GM23248 (cell line): Measurements from ENCODE around the gene FEM1B.

ENCODE experiments used
- EZH2 ChIP-seq: fragments of 200-600 bp; sonication (generic); IDR thresholded peaks from 2 replicates; pipeline ENCODE4 v1.6.1; 2018; ENCODE audit warnings: antibody characterized with exemption, mild to moderate bottlenecking; ENCODE audit not compliant: insufficient read depth, poor library complexity, severe bottlenecking
- EZH2phosphoT487 ChIP-seq: fragments of 200-600 bp; sonication (generic); IDR thresholded peaks from 2 replicates; pipeline ENCODE4 v1.6.1; 2018; ENCODE audit warnings: antibody characterized with exemption, moderate library complexity, mild to moderate bottlenecking, low read depth; ENCODE audit not compliant: insufficient read depth

GRCh38 chr15:68299436-68299835, 21.9 kb downstream of the FEM1B start:
- TF ChIP-seq EZH2: no peak
- no peak for TF ChIP-seq EZH2phosphoT487
